HG03520 (cell line): ENCODE results near the gene COLEC12.

Experiments used
- ATAC-seq: cut with Tn5 transposase; IDR thresholded peaks from one replicate; pipeline ENCODE4 v1.9.1; 2021; ENCODE audit warnings: mild to moderate bottlenecking, moderate library complexity; ENCODE audit not compliant: unreplicated experiment

COLEC12 gene

DNA sequence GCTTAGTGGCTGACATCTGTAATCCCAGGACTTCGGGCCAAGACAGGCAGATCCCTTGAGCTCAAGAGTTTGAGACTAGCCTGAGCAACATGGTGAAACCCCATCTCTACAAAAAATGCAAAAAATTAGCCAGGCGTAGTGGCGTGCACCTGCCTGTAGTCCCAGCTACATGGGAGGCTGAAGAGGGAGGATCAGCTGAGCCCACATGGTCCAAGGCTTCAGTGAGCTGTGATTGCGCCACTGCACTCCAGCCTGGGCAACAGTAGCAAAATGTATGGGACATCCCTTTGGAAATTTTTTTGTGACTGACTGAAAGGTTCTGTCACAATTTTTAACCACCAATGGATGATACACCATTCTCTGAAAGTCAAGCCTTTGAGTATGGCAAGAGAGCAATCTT, 6.3 kb upstream of the COLEC12 start:
- ATAC-seq: no peak

DNA sequence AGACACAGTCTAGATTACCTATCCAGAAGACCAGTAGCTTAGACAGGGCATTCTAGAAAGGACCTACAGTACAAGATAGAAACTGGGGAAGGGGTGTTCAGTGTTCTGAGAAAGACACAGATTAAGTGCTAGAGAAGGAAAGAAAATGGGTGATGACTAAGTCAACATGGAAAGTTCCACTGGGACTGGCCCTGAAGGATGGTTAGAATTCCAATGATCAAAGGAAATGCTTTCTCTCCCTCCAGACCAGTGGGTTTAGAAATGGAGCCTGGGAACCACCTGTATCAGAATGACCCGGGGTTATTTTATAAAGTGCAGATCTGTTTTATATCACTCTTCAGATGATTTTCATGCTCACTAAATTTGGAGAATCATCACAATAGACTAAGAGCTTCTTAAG, 5.8 kb upstream of the COLEC12 start:
- no peak for ATAC-seq

DNA sequence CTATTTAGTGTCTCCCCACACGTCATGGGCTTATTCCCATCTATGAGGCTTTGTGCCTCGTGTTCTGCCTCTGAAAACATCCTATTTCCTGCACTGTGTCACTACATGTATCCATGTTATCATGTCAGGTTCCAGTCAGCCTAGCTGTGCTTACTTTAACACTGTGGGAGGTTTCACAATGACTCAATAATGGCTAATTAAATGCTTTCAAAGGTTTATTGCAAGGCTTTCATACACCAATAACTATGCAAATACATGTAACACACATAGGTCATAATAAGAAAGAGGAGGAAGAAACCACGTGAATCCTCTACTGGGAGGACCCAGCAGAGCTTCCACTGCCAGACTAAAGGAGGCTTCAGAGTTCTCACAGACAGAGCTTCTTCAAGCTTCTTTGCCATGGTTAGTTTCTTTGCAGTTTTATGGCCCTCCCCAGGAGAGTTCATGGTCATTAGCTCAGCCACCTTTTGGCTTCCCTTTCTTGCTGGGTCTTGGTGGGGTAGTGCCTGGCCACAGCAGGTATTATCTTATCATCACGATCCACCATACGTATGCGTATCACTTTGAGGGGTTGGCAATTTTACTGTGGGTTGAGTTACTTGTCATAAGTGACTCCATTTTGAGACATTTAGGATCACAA, 5.1 kb upstream of the COLEC12 start:
- ATAC-seq: peak; percentile 94

DNA sequence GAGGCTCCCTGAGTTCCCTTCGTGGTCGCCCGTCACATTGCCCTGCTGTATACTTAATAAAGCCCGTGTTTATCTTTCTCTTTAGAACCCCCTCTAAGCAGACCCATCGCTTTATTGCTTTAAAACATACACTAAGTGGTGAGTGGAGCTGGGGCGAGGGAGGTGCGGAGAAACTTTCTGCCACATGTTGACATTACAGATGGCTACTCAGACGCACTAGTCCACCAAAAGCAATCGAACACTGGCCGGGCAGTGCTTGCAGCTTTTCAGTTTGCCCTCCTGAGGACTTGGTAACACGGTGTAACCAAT, 859 bp upstream of the COLEC12 start:
- no peak for ATAC-seq

DNA sequence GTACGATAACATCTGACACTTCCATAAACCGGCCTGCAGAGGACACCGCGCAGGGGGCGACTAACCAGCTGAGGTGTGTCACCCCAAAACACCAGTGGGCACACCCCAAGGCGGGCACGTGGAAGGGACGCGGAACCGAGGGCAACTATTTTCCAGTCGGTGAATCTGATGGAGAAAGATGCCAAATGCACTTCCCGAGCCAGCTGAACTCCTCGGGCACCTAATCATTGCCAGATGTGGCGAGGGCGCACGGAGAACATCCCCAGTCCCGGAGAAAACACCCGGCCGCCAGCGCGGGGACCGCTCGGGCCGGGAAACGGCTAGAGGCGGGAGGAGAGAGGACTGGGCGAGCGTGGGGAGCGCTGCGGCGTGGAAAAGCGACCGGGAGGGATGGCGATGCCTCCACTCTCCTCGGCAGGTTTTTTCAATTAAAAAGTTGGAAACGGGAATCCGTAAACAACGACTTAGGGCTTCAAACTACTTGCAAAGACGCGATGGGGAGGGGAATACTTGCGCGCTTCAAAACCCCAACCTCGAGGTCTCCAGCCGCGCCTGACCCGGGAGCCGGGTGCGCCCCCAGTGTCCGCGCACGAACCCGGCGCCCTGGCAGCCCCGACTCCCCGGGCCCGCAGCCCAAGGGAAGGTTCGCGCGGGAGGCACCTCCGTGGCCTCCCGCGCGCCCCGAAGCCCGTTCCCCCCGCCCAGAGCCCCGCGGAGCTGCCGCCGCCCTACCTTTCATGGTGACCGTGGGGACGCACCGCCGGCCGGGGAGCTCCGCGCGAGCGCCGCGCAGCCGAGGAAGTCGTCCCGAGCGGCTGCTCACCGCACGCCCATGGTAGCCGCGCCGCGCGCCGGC, 497 bp downstream of the COLEC12 start:
- ATAC-seq: no peak

DNA sequence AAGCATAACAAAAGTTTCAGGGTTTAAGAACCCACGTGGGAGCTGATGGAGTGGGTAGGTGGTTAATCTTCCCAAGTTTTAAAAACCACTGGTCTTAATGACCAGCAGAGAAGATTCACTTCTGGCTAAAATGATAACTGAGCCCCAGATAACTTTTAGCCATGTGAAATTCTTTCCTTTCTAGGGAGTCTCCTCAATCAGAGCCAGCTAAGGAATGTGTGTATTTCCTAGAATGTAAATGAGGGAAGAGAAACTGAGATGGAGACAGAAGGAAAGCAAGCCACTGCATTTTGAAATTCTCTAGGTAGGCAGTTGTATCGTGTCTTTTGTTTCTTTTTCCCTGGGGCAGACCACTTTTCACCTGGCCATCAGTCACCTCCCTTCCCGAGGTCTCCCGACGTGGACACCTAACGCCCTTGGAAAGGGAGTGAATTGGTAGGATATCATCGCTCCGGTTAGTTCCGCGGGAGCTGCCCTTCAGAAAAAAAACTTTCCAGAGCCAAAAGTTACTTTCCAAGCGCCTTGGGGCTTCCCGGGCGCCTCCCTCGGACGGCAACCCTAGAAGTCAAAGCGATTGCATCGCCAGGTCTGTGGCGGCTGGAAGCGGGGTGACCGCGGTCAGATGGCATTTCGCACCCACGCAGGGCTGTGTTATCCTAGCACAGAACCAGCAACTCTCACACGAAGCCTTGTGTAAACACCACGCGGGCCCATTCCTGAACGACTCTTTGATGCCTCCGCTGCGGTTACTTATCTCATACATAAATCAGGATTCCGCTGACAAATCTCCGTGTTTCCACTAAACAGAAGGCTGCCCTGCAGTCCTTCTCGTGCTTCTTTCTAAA, 1.3 kb downstream of the COLEC12 start:
- ATAC-seq: no peak

DNA sequence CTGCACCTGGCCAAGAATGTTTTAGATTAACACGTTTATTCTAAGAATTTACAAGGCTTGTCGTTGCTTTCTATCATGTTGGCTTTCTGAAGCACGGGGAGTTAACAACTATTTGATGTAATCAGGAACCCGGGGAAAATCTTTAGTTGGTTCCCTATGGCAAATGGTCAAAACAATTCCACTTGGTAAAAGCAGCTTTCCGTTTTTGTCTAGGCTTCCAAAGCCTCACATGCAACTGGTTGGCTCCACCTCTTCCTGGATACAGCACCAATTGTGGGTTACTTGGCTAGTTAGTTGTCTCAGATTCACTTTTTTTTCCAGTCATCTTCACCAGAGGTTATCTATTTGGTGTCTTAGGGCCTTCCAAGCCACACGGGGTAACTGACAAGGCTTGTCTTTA, 2.8 kb downstream of the COLEC12 start:
- ATAC-seq: no peak

DNA sequence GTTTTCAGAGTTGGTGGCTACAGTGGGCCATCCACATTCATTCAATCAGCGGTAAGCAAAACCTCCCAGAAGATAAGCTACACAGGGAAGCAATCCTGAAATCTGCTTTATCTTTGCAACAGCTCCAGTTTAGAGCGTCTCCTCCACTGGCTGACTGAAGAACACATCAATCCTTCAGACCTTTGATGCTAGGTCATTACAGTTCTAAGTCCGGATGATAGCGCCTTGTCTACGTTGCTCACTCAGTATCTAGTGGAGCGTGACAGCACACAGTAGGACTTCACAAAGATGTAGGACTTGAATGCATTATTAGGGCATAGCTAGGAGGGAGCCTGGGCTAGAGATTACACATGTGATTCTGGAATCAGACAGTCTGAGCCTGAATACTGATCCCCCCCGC, 5.0 kb downstream of the COLEC12 start:
- no peak for ATAC-seq

DNA sequence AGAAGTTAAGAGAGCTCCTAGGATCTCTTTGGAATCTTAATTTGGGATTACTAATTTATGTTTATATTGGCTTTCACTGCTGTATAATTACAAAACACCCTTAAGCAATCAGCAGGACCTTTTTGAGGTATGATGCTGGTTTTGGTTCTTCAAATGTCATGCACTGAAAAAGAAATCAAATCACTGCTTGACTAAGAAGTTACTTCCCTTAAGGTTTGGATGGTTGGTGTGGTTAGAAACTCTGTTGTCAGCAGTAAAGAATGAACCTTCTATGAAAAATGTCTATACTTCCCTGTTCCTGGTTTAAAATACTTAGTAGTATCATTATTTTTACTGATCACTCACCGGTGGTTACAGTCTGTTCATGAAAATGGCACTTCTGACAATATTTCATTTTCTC, 5.5 kb downstream of the COLEC12 start:
- peak; percentile 71 for ATAC-seq

DNA sequence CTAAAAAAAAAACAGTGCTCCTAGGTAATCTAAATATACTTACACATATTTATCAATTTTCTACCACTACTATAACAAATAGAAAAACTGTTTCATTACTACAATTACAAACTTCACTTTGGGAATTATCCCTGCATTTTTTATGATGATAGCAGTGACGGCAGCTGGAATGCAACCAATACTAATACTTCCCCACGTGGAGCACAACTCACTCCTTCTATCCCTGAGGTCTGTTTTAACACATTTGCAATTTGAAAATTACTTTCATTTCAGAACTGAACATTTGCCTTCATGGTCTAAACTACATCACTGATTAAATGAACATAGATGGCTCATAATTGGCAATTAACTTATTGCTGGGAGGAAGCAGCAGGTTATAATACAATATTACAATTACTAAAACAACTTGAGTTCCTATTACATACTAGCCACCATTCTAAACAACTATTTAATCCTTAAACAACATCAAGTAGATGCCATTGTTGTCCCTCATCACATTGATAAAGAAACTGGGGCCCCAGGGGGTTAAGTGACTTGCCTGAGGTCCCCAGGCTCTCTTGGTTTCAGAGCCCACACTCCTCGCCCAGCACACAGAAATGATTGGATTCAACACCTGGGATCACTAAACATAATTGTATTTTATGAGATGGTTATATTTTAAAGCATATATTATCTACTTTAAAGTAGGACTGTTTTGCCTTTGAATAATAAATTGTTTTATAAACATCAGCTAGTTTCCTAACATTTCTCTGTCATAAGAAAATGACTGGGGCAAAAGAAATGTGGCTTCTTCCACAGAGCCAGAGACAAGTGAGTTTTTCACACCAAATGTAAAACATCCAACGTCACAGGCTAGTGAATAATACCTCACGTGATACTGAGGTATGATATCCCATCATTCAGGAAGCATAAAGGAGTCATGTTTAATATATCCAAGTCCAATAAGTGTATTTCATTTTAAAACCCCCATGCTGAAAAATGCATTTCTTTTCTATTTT, 6.2 kb downstream of the COLEC12 start:
- no peak for ATAC-seq

DNA sequence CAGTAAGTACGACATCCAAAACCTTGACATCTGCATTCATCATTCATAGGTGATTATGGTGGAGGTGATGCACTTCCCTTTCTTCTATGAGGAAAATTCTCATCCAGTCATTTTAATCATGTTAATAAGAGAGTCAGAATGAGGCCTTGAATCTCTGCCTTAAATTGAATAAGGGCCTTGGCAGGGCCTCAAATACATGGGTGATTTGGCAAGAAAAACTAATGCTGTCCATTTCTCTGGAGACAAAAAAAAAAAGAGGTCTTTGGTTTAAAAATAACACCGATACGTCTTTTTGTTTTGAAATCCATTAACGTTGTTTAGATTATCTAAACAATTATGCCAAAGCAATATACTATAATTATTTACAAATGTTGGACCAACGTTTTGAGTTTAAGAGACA, 8.1 kb downstream of the COLEC12 start:
- no peak for ATAC-seq

DNA sequence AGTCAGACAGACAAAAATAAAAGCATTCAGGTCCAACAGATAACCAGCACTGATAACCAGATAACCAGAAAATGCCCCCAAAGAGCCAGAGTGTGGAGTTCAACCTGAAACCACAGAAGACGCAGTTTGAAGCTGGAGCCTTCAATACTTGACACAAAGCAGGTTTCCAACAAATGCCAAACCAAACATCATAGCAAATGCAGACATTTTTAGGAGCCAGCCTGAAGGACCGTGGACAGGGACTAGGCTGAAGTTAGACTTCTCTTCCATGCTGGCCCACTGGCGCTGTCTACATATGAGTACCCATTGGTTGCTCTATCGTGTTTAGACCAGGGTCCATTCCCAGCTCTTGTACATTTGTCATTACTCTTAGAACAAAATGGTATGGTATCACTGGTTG, 9.9 kb downstream of the COLEC12 start:
- no peak for ATAC-seq

DNA sequence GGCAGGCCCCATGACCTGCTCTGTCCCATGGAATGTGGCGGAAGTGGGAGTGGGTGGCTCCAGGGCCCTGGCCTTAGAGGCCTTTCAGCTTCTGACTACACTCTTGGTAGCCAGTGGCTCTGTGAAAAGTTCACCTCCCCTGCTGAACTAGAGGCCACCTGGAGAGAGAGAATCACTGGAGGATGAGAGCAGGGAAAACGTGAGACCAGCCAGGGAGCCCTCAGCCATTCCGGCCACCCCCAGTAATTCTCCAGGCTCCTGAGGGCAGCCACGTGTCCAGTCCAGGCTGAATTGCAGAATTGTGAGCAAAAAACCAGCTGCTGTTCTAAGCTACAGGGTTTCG, 10.5 kb downstream of the COLEC12 start:
- ATAC-seq: no peak

DNA sequence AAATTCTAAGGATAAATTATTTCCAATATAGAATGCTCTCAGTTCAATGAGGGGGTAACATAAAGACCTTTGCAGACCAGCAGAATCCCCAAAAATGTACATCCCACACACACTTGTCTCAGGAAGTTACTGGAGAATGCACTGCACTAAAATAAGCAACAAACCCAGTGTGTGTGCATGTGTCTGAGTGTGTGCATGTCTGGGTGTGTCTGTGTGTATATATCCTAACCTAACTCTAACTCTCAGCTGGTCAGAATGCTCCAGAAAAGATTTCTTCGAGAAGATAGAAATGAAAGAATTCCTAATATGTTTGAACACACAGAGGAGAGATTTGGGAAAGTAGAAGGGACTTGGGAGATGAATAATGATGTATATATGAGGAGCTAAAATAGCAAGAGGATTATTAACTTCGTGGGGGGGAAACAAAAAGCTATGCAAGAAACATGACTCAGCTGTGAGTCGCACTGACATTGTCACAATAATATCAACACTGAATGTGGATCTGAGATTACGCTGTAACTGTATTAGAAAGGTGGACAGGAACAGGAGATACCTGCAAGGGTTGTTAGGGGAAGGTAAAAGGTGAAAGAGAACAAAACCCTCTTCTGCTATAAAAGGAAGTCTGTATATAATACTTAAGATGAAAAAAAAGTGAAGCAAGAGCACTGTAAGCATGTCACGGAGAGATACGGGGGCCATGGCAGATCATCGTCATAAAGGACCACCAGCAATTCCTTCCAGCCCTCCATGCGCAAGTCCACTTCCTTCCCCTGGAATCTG, 11.1 kb downstream of the COLEC12 start:
- ATAC-seq: no peak

DNA sequence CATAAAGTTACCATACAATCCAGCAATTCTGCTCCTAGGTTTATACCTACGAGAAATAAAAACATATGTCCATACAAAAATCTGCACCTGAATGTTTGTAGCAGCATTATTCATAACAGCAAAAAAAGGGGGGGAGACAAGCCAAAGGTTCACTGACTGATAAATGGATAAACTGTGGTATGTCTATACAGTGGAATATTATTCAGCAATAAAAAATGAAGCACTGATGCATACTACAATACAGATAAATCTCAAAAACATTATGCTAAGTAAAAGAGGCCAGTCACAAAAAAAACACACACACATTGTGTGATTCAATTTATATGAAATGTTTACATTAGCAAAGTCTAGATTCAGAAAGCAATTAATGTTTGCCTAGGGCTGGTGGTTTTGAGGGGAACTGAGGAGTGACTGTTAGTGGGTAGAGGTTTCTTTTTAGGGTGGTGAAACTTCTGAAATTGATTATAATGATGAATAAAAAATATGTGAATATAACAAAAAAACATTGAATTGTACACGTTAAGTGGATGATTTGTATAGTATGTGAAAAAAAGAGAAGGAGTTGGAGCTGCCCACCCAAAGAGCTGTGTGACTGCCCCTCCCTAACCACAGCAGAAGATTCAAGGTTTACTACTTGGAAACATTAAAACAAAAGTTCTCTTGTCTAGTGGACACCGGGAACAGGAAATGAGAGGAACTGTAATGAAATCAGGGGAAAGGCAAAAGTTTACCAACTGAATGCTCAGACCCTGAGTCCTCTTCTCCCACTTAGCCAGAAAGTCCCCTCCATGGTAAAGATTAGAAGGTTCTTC, 13.4 kb downstream of the COLEC12 start:
- no peak for ATAC-seq

DNA sequence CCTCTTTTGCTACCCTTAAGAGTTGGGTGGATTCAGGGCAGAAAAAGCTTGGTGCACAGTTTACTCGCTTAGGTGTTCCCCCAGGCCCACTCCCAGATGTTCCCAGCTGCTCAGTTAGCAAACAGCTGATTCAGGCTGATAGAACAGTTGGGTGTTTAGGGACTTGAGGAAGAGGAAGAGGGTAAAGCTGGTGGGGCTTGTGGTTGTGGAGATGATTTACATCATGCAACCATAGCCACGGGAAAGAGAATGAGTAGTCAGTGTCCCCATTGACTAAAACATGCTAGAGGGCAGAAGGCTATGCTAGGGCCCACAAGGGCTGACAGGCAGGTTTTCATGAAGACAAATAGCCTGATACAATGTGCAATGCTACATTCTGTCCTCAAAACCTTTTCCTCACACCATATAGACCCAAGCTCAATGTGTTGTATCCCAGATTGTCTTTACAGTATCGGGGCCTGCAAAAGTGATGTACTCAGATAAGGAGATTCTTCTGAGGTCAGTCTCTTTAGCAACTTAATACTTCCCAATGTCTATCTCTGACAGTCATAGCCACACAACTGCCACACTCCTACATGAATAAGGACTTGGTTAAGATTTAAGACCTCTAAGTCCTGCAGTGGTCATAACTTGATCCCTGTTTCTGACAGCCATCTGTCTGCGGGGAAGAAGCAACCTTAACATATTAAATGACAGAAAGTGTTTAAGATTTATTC, 15.6 kb downstream of the COLEC12 start:
- ATAC-seq: no peak

DNA sequence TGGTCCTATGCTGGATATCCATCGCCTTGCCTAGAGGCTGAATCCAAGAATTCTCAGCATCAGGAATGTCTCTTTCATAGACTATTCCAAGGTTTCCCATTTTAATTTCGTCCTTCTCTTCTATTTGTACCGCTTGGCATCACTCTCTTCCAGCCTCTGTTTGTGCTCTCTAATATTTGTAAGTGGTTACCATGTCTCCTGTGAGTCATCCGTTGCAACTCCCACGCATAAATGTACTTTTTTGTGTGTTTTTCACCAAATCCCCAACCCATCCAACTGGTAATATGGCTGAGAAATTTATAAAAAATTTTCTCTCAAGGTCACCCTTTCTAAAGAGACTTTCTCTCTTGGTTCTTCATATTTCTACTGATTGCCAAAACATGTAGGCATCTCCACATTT, 21.8 kb downstream of the COLEC12 start:
- no peak for ATAC-seq

DNA sequence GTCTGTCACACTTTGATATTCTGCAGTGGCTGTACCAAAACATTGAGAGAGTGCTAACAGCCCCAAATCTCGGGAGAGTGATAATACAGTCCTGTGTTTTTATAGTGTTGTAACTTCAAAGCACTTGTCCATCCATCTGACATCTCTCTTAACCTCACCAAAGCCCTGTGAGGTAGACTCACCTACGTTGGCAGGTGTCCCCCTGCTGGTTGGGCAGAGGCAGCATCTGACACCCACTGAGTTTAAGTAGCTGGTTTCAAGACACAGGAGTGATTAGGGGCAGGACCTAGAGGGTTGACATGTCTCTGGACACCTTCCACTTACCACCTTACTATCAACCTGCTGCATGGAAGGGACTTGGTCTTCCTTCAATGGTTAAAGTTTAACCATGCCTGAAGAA, 22.9 kb downstream of the COLEC12 start:
- no peak for ATAC-seq

DNA sequence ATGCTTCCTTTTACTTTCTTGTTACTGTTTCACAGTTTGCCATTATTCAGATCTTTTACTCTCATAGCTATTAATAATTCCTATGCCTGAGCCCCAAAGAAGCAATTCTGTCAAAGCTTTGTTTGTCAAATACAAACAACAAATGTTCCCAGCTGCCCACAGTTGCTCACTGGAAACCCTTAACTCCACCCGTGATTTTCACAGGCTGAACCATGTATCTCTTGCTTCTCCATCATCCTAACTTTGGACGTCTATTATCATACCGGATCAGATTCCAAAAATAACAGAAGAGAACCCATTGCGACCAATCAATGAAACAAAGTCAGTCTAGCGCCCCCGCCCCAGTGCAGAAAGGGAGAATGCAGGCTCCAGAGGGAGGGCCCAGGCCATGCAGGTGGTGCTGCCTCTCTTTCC, 24.2 kb downstream of the COLEC12 start:
- no peak for ATAC-seq
